GM20431 (cell line): Measurements from ENCODE around the gene INO80C.
"Not testable (repeated sequence)": the region's sequence is repeated elsewhere in the genome, so short reads cannot be mapped to it uniquely, and the experiment has no call there.

Experiments
- in situ Hi-C: fragments of 300-500 bp; cut with MseI, MboI; formaldehyde crosslinking; loops from one replicate; pipeline ENCODE4 v1.15.0; 2020; ENCODE audit warnings: low sequenced_read_pairs; ENCODE audit not compliant: unreplicated experiment

The INO80C gene

DNA sequence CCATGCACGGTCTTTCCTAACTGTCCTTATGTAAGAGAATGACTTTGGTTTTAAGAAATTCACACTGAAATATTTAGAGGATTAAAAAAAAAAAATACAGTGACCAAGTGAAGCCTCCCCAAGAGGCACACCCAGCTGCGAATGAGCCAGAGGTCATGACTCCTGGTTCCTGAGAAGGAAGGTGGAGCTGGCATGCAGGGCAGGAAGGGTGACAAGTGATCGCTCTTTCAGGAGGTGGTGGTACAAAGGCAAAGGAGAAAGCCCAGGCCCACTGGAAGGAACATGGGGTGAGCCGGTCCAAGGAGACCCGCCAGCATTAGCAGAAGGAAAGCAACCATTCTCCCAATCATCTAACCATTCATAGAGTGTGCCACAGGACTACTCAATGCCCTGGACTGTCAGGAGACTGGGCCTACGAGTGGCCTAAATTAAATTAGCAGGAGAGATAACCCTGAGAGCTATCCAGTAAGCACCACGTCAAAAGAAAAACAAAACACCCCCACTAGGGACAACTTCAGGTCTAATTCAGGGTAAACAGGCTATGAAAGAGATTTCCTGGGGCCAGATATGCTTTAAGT is 7.8 kb downstream of the INO80C start:
- in situ Hi-C loops, result no loop called here

DNA sequence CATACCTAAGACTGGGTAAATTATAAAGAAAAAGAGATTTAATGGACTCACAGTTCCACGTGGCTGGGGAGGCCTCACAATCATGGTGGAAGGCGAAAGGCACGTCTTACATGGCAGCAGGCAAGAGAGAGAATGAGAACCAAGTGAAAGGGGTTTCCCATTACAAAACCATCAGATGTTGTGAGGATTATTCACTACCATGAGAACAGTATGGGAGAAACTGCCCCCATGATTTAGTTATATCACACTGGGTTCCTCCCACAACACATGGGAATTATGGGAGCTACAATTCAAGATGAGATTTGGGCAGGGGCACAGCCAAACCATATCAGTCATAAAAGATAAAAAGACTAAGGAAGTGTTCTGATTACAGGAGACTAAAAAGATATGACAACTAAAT is 8.5 kb downstream of the INO80C start:
- in situ Hi-C loops, result not testable (repeated sequence)

GRCh38 chr18:35488396-35488795 is 9.4 kb downstream of the INO80C start:
- in situ Hi-C loops, result not testable (repeated sequence)

DNA sequence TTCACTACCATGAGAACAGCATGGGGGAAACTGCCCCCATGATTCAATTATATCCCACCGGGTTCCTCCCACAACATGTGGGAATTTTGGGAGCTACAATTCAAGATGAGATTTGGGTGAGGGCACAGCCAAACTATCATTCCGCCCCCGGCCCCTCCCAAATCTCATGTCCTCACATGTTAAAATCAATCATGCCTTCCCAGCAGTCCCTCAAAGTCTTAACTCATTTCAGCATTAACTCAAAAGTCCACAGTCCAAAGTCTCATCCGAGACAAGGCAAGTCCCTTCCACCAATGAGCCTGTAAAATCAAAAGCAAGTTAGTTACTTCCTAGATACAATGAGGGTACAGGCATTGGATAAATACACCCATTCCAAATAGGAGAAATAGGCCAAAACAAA is 10.2 kb downstream of the INO80C start:
- in situ Hi-C loops, result not testable (repeated sequence)

GRCh38 chr18:35485852-35486251 is 11.9 kb downstream of the INO80C start:
- in situ Hi-C loops, result no loop called here

GRCh38 chr18:35484034-35484433 is 13.7 kb downstream of the INO80C start:
- in situ Hi-C loops, result no loop called here

- in situ Hi-C loops, result no loop called here
These were observed 15.8 kb downstream of the INO80C start for GRCh38 chr18:35481960-35482366.

DNA sequence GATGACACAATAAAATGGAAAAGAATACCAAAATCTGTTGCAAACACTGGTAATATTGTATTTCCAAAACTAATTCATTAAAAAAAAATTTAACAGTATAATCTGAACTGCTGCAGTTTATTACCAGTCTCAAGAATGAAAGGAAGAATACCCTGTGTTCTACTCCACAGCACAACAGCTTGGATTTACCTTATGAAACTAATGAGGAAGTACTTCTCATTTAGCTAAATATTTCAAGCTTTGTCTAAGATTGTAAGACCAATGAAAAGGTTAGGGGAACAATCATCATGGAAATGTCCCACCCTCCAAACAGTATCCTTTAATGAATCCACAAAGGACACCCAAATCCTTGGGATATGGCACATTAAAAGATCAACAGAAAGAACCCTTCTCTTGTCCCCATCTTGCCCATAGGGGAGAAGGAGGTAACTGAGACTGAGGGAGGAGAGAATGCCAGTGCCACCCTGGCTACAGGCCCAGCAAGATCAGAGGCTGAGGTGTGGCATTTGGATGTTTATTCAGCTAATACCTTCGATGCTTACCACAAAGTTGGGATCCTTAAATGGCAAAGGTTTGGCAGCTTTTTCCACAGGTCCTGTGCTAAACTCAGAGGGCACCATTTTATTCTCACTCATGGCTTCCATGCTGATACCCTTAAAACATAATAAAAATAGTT is 17.7 kb downstream of the INO80C start:
- in situ Hi-C loops, result no loop called here

- in situ Hi-C loops, result no loop called here
These were observed 19.0 kb downstream of the INO80C start for GRCh38 chr18:35478520-35479435.

- in situ Hi-C loops, result no loop called here
These were observed 19.8 kb downstream of the INO80C start for GRCh38 chr18:35477974-35478373.

DNA sequence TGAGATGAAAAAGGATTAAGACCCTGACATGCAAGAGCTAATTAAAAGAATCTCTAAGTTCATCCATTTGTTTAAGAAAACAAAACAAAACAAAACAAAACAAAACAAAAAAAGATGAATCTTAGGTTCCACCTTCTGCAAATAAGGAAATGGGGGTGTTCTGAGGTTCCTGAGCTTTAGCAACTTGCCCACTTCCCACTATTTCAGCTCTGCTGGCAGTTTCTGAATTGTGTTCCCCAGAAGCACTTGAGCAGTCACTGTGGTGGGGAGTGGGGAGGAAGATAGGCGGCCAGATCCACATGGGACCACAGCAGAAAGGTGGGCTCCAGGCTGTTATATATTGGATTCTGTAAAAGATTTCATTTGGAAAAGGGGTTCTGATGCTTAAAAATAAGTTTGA is 20.3 kb downstream of the INO80C start:
- in situ Hi-C loops, result no loop called here

GRCh38 chr18:35474884-35475283 is 22.9 kb downstream of the INO80C start:
- in situ Hi-C loops, result no loop called here

DNA sequence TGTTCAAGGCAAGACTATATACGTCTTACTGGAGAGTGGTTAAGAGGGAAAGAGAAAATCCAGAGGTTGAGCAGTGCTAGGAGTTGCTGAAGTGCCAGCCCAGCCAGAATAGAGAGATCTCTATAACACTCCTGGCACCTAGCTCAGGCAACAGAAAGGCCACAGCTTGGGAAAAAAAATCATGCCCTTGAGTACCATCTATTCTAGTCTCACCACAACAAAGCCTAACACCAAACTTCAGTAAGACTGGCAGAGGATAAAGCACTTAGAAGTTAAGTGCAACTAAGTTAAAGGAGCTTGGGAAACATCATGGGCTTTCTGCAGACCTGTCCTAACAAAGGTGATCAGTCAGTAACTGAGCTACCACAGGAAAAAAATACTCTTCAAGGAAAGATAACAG is 24.2 kb downstream of the INO80C start:
- in situ Hi-C loops, result no loop called here

DNA sequence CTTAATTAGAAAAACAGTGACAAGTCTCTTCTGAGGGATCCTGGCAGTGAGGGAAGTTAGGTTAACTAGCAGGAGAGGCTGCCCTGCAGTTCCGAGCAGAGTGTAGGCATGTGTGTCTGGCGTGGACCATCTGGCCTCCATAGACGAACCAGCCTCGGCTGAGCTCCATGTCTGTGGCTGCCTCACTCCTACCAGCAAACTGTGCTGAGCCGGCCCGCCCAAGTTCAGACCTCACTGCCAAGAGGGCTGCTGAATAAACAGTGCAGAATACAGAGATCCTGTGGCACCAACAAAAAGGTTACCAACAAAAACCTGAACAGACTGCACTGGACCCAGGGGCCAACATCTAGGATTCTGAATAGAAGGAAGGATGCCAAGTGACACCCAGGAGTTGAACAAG is 27.3 kb downstream of the INO80C start:
- in situ Hi-C loops, result no loop called here

DNA sequence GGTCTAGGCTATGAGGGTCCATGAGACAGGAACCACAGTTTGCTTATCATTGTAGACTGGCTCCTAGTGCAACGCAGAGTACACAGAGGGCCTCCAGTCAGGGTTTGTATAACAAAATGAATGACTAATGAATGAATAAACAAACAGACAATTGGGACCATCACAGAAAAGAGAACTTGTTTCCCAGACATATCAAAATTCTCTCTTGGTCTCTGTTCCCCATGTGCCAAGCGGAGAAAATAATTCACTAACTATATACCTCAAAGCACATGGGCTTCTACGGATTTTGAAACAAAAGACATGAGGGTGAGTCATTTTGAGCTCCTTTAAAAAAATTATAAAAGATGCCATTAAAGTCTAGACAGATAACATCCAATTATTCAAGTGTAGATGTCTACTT is 28.0 kb downstream of the INO80C start:
- in situ Hi-C loops, result no loop called here

DNA sequence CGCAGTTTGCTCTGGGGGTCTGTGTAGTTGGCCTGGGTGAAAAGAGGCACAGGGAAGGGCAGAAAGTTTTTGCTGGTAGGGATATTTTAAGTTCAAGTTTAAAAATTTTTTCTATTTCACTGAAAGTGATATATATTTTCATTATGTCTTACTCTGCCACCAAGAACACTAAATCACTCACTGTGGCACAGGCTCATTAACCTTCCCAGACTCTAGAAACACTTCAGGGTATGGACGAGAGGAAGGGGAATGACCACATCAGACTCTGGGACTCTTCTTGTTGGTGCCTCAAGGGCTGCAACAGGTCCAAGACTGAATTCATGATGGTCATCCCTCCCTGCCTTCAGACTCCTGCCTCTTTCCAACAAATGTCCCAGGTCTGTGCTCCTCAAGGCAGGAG is 29.0 kb downstream of the INO80C start:
- in situ Hi-C loops, result no loop called here

DNA sequence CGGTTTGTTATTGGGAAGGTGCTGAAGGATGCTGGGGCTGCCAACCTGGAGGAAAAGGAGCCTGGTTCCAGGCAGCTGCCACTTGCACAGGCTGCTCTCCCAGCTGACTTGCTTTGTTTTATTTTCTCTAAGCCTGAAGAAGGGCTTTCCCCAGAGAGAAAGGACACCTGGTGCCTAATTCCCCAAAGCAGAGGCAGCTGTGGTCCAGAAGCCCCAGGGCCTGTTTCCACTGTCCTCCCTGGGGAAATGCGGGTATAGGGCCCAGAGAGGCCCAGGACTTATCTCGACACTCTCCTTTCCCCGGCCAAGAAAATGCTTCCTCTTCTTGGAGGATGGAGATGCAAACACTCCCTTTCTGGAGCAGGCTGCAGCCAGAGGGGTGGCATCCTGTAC is 30.1 kb downstream of the INO80C start:
- in situ Hi-C loops, result no loop called here

GRCh38 chr18:35466815-35467623 is 30.7 kb downstream of the INO80C start:
- in situ Hi-C loops, result no loop called here

DNA sequence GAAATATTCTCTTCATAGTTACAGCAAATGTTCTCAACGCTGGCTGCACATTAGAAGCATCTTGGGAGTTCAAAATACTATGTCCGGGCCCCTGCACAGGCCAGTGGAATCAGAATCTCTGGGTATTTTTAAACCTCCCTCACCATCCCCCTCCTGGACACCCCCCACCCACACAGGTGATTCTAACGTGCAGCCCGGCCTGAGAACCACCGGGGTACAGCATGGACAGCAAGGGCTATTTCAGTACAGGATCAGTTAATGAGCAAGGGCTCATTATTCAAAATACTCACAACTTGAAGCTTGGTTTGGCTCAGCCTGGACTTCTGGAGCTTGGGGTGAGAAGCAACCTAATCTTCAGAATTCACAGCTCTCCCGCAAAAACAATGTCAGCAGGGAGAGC is 31.4 kb downstream of the INO80C start:
- in situ Hi-C loops, result no loop called here

DNA sequence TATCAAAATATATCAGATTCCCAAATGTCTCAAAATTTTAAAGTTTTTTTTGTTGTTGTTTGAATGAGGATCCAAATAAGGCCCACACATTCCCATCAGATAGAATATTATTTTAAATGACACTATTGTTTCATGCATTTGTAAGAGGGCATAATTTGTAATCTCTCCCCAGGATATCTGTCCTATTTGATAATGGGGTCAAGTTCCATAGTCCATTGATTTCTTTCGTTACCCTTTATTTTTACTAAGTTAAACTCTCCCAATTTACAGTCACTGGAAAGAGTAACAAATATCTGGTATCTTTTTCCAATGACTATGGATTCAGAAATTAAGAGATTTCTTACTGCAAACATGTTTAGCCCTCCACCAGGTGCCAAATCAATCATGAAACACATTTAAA is 32.4 kb downstream of the INO80C start:
- in situ Hi-C loops, result no loop called here
